Vagina (tissue), 2 donors: ENCODE measurements around the gene FOXE1. TPM values are rescaled to one million over a fixed set of nuclear protein-coding genes. Genes with fewer than 3 reads are reported as not detected.

Experiments used
- DNase-seq, 2 donors: peaks; one replicate each; pipeline ENCODE4 v3.0.0-alpha.2; 2017; ENCODE audit errors: extremely low spot score in 2 of 2
- H3K27ac ChIP-seq: fragments of 200-600 bp; sonication (generic); one replicate; pipeline ENCODE4 v1.5.1; 2019
- H3K27me3 ChIP-seq: fragments of 200-600 bp; sonication (generic); one replicate; pipeline ENCODE4 v1.5.1; 2019
- H3K36me3 ChIP-seq, 2 donors: fragments of 200-600 bp; sonication (generic); one replicate each; pipeline ENCODE4 v1.5.1; 2017 to 2019
- H3K4me1 ChIP-seq: fragments of 200-600 bp; sonication (generic); one replicate; pipeline ENCODE4 v1.5.1; 2019
- H3K4me3 ChIP-seq, 2 donors: fragments of 200-600 bp; sonication (generic); 1 replicate in 1 of 2; 2 replicates in 1 of 2; pipeline ENCODE4 v1.5.1; 2016 to 2019
- H3K9me3 ChIP-seq: fragments of 200-600 bp; sonication (generic); one replicate; pipeline ENCODE4 v1.5.1; 2019
- POLR2A ChIP-seq, 2 donors: fragments of 450-650 bp; IDR thresholded peaks; one replicate each; pipeline ENCODE4 v1.6.1; 2017; ENCODE audit warnings: antibody characterized with exemption in 2 of 2, mild to moderate bottlenecking in 2 of 2, moderate library complexity in 2 of 2
- POLR2AphosphoS5 ChIP-seq, 2 donors: sonication (generic); formaldehyde crosslinking; IDR thresholded peaks; one replicate each; pipeline ENCODE4 v1.9.0; 2017; ENCODE audit warnings: antibody characterized with exemption in 2 of 2, mild to moderate bottlenecking in 2 of 2, low read depth in 1 of 2; ENCODE audit not compliant: insufficient read depth in 1 of 2
- intact Hi-C: fragments of 100-400 bp; cut with DNase I; formaldehyde crosslinking; loops from one replicate; pipeline ENCODE4 v1.15.1; 2023
- total RNA-seq: library from RNA; depleted of rRNA; stranded (reverse); fragments of >200 nt; gene quantifications from one replicate; pipeline ENCODE4 v1.2.3, GENCODE V29; 2016
- TF ChIP-seq, protein P1 (sequence below), 3 experiments: fragments of 450-650 bp in 2 of 3; fragments of 200-600 bp in 1 of 3; sonication (generic) in 1 of 3; IDR thresholded peaks; one replicate each; pipeline ENCODE4 v1.5.1; 2017 to 2019; ENCODE audit warnings: antibody characterized with exemption in 3 of 3, mild to moderate bottlenecking in 2 of 3, moderate library complexity in 2 of 3

The FOXE1 gene
- total RNA-seq, 1 donor from 2014 or later: 7.9 TPM

DNA sequence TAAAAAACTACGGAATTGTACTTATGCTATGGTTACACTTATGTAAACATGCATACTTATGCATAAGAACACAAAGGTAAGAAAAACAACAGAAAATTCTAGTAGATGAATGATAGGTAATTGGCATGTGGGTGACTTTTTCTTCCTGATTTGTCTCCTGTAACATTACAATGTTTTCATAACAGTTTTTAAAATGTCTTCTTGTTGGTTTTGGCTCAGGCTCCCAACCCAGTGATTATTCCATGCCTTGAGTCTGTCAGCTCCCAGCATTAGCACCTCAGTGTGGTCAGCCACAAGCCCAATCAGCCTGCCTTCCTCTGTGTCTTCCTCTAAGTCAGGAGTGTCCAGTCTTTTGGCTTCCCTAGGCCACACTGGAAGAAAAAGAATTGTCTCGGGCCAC is 7.9 kb upstream of the FOXE1 start:
- no peaks in the 10 kb centered on the region for H3K9me3 ChIP-seq
- no peaks in the 10 kb centered on the region for H3K36me3 ChIP-seq
- TF ChIP-seq, protein P1, sequence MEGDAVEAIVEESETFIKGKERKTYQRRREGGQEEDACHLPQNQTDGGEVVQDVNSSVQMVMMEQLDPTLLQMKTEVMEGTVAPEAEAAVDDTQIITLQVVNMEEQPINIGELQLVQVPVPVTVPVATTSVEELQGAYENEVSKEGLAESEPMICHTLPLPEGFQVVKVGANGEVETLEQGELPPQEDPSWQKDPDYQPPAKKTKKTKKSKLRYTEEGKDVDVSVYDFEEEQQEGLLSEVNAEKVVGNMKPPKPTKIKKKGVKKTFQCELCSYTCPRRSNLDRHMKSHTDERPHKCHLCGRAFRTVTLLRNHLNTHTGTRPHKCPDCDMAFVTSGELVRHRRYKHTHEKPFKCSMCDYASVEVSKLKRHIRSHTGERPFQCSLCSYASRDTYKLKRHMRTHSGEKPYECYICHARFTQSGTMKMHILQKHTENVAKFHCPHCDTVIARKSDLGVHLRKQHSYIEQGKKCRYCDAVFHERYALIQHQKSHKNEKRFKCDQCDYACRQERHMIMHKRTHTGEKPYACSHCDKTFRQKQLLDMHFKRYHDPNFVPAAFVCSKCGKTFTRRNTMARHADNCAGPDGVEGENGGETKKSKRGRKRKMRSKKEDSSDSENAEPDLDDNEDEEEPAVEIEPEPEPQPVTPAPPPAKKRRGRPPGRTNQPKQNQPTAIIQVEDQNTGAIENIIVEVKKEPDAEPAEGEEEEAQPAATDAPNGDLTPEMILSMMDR (IDR thresholded peaks at IDR 0.05): no peak
- TF ChIP-seq POLR2AphosphoS5 (IDR thresholded peaks at IDR 0.05; ENCODE audit: insufficient read depth in 1 of 2, low read depth in 1 of 2): no peak
- no peak for TF ChIP-seq POLR2A (IDR thresholded peaks at IDR 0.05)
- DNase-seq: no peak
- no peaks in the 10 kb centered on the region for H3K27me3 ChIP-seq
- no peak overlapping the region for H3K27ac ChIP-seq
- no peak overlapping the region for H3K4me3 ChIP-seq
- intact Hi-C loops: no loop called here
- H3K4me1 ChIP-seq: peaks cover 17% of the 10 kb centered on the region

DNA sequence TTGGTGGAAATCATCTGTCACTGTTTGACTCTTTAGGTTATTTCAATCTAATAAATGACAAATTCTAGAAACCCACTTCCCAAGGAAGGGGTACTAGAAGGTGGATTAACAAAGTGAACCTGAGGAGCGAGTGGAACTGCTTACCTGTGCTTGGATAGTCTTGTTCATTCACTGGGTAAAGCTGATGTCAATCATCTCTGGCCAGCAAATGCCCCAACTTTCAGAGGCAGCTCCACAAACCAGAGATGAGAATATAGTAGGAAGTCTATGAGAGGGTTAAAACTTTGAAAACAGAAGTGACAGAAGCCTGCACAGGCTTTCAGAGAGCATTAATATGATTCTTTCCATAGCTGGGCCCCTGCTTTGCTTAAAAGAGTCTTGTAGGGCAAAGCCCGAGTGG is 7.3 kb upstream of the FOXE1 start:
- intact Hi-C loops: no loop called here
- H3K36me3 ChIP-seq: no peaks in the 10 kb centered on the region
- no peak overlapping the region for H3K4me3 ChIP-seq
- no peak overlapping the region for H3K27ac ChIP-seq
- DNase-seq: no peak
- H3K4me1 ChIP-seq: peaks cover 17% of the 10 kb centered on the region
- H3K9me3 ChIP-seq: no peaks in the 10 kb centered on the region
- TF ChIP-seq POLR2A (IDR thresholded peaks at IDR 0.05) (no peak), POLR2AphosphoS5 (IDR thresholded peaks at IDR 0.05; ENCODE audit: insufficient read depth in 1 of 2, low read depth in 1 of 2) (no peak)
- TF ChIP-seq, protein P1 (IDR thresholded peaks at IDR 0.05): no peak
- H3K27me3 ChIP-seq: no peaks in the 10 kb centered on the region

DNA sequence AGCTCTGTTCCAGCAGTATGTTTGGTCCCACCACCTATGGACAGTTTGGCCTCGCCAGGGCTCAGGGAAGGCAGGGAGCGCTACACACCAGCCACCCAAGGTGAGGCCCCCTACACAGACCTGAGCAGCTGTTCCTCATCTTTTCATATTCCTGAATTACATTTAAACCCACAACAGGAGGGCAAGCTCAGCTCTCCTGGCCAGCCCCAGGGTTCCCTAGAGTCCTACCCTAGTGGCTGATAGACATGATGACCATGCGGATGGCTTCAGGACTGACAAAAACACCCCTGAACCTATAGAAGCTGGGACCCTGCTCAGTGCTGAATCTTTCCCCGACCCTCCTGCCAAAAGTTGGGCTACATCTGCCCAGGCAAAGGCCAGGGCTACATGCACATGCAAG is 6.7 kb upstream of the FOXE1 start:
- no peaks in the 10 kb centered on the region for H3K36me3 ChIP-seq
- H3K4me3 ChIP-seq: no peak overlapping the region
- H3K4me1 ChIP-seq: peaks cover 19% of the 10 kb centered on the region
- H3K9me3 ChIP-seq: no peaks in the 10 kb centered on the region
- DNase-seq: no peak
- no peaks in the 10 kb centered on the region for H3K27me3 ChIP-seq
- TF ChIP-seq POLR2AphosphoS5 (IDR thresholded peaks at IDR 0.05; ENCODE audit: insufficient read depth in 1 of 2, low read depth in 1 of 2) (no peak), POLR2A (IDR thresholded peaks at IDR 0.05) (no peak)
- TF ChIP-seq, protein P1 (IDR thresholded peaks at IDR 0.05): no peak
- intact Hi-C loops: no loop called here
- no peak overlapping the region for H3K27ac ChIP-seq

DNA sequence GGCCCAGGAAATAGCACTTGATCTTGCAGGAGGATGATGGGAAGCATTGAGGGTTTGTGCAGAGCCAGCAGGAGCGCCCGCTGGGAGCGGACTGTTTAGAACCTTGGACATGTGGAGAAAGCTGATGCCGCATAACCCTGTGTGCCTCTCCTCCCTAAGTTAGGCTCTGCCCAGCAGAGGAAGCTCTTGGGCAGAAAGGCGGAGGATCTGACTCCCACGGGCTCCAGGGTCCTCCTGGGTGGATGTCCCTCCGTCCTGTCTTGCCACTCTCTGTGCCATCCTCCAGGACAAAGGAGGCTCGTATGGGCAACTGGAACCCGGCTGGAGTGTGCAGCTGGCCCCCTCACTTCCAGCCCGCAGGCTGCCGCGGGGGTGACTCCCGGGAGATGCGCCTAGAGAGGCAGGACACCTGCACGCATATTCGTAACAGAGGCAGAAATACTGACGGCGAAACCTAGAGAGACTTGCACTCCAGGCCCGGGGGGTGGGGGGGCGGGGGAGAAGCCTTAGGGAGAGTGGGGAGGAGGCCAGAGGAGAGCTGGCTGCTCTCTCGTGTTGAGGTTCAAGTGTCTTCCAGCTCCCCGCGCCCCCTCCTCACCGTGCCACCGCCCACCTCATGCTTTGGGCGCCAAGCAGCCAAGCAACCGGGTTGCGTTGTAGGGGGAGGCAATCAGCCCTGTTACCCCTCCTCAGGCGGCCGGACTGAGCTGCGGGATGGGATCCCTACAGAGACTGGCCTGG is 5.4 kb upstream of the FOXE1 start:
- Histone ChIP-seq H3K4me1 (peaks cover 32% of the 10 kb centered on the region), H3K4me3 (no peak overlapping the region), H3K27me3 (no peaks in the 10 kb centered on the region), H3K36me3 (no peaks in the 10 kb centered on the region), H3K27ac (no peak overlapping the region), H3K9me3 (no peaks in the 10 kb centered on the region)
- DNase-seq: no peak
- no peak for TF ChIP-seq POLR2A (IDR thresholded peaks at IDR 0.05)
- no peak for TF ChIP-seq POLR2AphosphoS5 (IDR thresholded peaks at IDR 0.05; ENCODE audit: insufficient read depth in 1 of 2, low read depth in 1 of 2)
- TF ChIP-seq, protein P1 (IDR thresholded peaks at IDR 0.05): no peak
- intact Hi-C loops: no loop called here

DNA sequence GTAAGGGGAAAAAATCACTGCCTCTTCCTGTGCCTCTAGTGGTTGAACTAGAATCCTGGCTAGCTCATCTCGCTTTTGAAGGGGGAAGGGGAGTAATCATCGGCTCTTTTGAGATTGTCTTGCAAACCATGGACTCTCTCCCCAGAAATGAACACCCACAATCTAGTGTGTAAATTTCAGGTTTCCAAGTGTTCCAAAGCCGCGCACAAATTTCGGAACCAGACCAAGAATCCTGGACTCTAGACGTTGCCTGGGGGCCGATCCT is 4.9 kb upstream of the FOXE1 start:
- H3K27ac ChIP-seq: no peak overlapping the region
- peaks cover 37% of the 10 kb centered on the region for H3K4me1 ChIP-seq
- H3K9me3 ChIP-seq: no peaks in the 10 kb centered on the region
- no peak for DNase-seq
- H3K4me3 ChIP-seq: peak overlapping the region; percentile 13 to 15
- TF ChIP-seq, protein P1 (IDR thresholded peaks at IDR 0.05): no peak
- TF ChIP-seq POLR2AphosphoS5 (IDR thresholded peaks at IDR 0.05; ENCODE audit: insufficient read depth in 1 of 2, low read depth in 1 of 2) (no peak), POLR2A (IDR thresholded peaks at IDR 0.05) (no peak)
- H3K27me3 ChIP-seq: no peaks in the 10 kb centered on the region
- H3K36me3 ChIP-seq: no peaks in the 10 kb centered on the region
- intact Hi-C loops: no loop called here
